ENCODE data around the gene POPDC2. TPM values are rescaled to one million over a fixed set of nuclear protein-coding genes. Genes with fewer than 3 reads are reported as not detected.

POPDC2 gene
- total and polyA plus RNA-seq, 10 of the 15 experiments (the other 5 are each of a cell fraction or from before 2014, with no cell fraction given): 1.8 to 12.7 (median 3.5) TPM

DNA sequence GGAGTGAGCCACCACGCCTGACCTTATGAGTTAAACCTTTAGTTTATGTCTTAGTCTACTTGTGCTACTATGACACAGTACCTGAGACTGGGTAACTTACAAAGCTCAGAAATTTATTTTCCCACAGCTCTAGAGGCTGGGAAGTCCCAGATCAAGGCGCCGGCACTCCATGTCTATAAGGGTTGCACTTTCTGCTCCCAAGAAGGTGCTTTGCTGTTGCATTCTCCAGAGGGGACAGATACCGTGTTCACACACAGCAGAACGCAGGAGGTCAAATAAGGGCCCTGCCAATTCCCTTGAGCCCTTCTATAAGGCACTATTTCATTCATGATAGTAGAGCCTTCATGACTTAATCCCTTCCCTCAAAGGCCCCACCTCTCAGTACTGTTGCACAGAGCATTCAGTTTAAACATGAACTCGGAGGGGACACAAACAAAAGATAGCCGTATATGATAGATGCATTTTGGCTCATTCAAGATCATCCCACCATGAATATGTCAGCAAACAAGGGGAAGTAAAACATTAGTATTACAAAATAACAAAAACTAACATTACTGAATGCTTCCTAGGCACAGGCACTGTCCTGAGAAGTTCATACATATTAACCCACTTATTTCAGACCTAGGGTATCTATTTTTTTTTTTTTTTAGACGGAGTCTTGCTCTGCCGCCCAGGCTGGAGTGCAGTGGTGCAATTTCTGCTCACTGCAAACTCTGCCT lies 36.2 kb downstream of the POPDC2 start:
- ChIA-PET RAD21 (ENCODE audit: unreplicated experiment) (no interaction called here), POLR2A (no interaction called here), SMC1A (ENCODE audit: uncharacterized antibody, unreplicated experiment) (interaction anchor here (1.2 to 9.4 kb wide), 2 partner anchors 10 to 23 kb away, joined by 3 to 128 read pairs; no protein-coding TSS in a partner anchor), CTCF (interaction anchor here (2.0 kb wide), 1 partner anchor 23 kb away, joined by 5 read pairs; no protein-coding TSS in a partner anchor)
- whole genome bisulfite sequencing (ENCODE audit: insufficient coverage, insufficient replicate concordance, low lambda C conversion rate, missing lambda C conversion rate): 51% methylated on average over 9 of the region's 9 CpGs
- Histone ChIP-seq H3K27ac (ENCODE audit: control insufficient read depth, insufficient read depth) (no peak overlapping the region; the same call in 1 of the 2 replicates), H3K36me3 (ENCODE audit: control insufficient read depth in 2 of 2, insufficient read depth in 2 of 2, low read length in 1 of 2) (no peaks in the 10 kb centered on the region; a peak in 1 of 4 replicates), H3K4me1 (ENCODE audit: control insufficient read depth, insufficient read depth, low read length) (peaks cover 39% of the 10 kb centered on the region), H2AFZ (ENCODE audit: control insufficient read depth, low read depth, low read length) (peak overlapping the region; percentile 61), H3K4me3 (no peak overlapping the region), H4K20me1 (ENCODE audit: control insufficient read depth, insufficient read depth) (no peaks in the 10 kb centered on the region), H3K9ac (ENCODE audit: control insufficient read depth, insufficient read depth, low read length) (no peak overlapping the region), H3K4me2 (ENCODE audit: control insufficient read depth, insufficient read depth) (no peak overlapping the region), H3K79me2 (ENCODE audit: control insufficient read depth, insufficient read depth, low read length) (no peaks in the 10 kb centered on the region), H3K27me3 (replicated peaks in 1 of 2; ENCODE audit: control insufficient read depth in 2 of 2, insufficient read depth in 2 of 2, low read length in 1 of 2) (no peaks in the 10 kb centered on the region), H3K9me3 (replicated peaks; ENCODE audit: control insufficient read depth, insufficient read depth, low read length) (peaks cover 2% of the 10 kb centered on the region; the same call in 1 of the 3 replicates)
- BruUV-seq (replicated peaks): no TSS peak
- FAIRE-seq (no peak), ATAC-seq (no peak), DNase-seq (ENCODE audit: low read depth, low spot score) (no peak)
- in situ Hi-C loops (cut with MboI): no loop called here
- intact Hi-C loops (cut with micrococcal nuclease; ENCODE audit: unreplicated experiment): no loop called here
- TF ChIP-seq TCF12 (IDR thresholded peaks at IDR 0.05; ENCODE audit: low read depth, low read length) (no peak), SMARCA5 (IDR thresholded peaks at IDR 0.05) (no peak), MEF2B (IDR thresholded peaks at IDR 0.05; ENCODE audit: partially characterized antibody, poor library complexity, severe bottlenecking) (peak; percentile 34), MYB (IDR thresholded peaks at IDR 0.05; ENCODE audit: borderline replicate concordance, low read depth, low read length) (no peak), PAX8 (IDR thresholded peaks at IDR 0.05) (no peak), NFYA (IDR thresholded peaks at IDR 0.05; ENCODE audit: borderline replicate concordance, low read depth, low read length) (no peak), ZNF217 (IDR thresholded peaks at IDR 0.05) (no peak), BMI1 (IDR thresholded peaks at IDR 0.05; ENCODE audit: borderline replicate concordance) (no peak), CBFB (IDR thresholded peaks at IDR 0.05; ENCODE audit: low read depth) (no peak), FOXM1 (IDR thresholded peaks at IDR 0.05; ENCODE audit: low read depth, low read length) (peak; percentile 24; the same call in 1 of the 2 replicates), MTA3 (IDR thresholded peaks at IDR 0.05; ENCODE audit: borderline replicate concordance, low read length) (no peak), JUNB (IDR thresholded peaks at IDR 0.05) (peak; percentile 30; the same call in 1 of the 2 replicates), STAT1 (conservative IDR thresholded peaks at IDR 0.05) (no peak), POU2F2 (IDR thresholded peaks at IDR 0.05; ENCODE audit: borderline replicate concordance, low read depth, low read length) (no peak), SPI1 (IDR thresholded peaks at IDR 0.05; ENCODE audit: borderline replicate concordance, insufficient read depth, low read depth, low read length) (no peak), RUNX3 (IDR thresholded peaks at IDR 0.05; ENCODE audit: low read length) (no peak)
- TF ChIP-seq, protein P1, sequence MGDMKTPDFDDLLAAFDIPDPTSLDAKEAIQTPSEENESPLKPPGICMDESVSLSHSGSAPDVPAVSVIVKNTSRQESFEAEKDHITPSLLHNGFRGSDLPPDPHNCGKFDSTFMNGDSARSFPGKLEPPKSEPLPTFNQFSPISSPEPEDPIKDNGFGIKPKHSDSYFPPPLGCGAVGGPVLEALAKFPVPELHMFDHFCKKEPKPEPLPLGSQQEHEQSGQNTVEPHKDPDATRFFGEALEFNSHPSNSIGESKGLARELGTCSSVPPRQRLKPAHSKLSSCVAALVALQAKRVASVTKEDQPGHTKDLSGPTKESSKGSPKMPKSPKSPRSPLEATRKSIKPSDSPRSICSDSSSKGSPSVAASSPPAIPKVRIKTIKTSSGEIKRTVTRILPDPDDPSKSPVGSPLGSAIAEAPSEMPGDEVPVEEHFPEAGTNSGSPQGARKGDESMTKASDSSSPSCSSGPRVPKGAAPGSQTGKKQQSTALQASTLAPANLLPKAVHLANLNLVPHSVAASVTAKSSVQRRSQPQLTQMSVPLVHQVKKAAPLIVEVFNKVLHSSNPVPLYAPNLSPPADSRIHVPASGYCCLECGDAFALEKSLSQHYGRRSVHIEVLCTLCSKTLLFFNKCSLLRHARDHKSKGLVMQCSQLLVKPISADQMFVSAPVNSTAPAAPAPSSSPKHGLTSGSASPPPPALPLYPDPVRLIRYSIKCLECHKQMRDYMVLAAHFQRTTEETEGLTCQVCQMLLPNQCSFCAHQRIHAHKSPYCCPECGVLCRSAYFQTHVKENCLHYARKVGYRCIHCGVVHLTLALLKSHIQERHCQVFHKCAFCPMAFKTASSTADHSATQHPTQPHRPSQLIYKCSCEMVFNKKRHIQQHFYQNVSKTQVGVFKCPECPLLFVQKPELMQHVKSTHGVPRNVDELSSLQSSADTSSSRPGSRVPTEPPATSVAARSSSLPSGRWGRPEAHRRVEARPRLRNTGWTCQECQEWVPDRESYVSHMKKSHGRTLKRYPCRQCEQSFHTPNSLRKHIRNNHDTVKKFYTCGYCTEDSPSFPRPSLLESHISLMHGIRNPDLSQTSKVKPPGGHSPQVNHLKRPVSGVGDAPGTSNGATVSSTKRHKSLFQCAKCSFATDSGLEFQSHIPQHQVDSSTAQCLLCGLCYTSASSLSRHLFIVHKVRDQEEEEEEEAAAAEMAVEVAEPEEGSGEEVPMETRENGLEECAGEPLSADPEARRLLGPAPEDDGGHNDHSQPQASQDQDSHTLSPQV (IDR thresholded peaks at IDR 0.05): no peak
- TF ChIP-seq, protein P2, sequence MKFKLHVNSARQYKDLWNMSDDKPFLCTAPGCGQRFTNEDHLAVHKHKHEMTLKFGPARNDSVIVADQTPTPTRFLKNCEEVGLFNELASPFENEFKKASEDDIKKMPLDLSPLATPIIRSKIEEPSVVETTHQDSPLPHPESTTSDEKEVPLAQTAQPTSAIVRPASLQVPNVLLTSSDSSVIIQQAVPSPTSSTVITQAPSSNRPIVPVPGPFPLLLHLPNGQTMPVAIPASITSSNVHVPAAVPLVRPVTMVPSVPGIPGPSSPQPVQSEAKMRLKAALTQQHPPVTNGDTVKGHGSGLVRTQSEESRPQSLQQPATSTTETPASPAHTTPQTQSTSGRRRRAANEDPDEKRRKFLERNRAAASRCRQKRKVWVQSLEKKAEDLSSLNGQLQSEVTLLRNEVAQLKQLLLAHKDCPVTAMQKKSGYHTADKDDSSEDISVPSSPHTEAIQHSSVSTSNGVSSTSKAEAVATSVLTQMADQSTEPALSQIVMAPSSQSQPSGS (IDR thresholded peaks at IDR 0.05; ENCODE audit: low read length): peak; percentile 79
- TF ChIP-seq, protein P3, sequence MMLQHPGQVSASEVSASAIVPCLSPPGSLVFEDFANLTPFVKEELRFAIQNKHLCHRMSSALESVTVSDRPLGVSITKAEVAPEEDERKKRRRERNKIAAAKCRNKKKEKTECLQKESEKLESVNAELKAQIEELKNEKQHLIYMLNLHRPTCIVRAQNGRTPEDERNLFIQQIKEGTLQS (IDR thresholded peaks at IDR 0.05; ENCODE audit: borderline replicate concordance, extremely low read depth, low read depth, low read length): no peak
